ENCODE measurements around the gene NEK7.

DNA sequence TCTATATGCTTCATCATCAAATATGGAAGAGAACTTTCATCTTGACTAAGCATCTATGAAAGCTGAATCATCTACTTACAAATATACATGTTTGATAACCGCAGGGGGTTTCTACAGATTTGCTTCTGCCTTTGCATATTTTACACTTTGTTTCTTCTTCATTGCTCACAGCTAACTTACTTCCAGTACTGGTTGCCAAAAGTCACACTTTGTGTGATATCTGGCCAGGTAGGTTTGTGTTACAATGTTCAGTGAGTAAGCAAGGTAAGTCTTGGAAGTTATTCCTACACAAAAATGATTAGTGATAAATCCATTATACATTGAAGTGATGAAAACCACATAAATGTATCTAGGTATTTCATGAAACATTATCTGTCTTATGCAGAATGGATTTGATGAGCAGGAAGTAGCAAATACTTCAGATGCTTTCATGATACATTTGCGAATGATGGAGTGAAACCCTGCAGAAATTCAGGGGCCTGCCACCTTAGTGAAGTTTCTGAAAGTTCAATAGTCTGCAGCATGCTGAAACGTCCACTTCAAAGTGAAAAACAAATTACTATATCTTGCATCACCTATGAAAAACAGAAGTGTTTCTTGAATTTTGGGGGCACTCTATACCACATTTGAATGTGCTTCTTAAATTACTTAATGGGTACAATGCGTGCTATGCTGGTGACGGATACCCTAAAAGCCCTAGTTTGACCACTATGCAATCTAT lies 196.3 kb downstream of the NEK7 start:
- no peak for TF ChIP-seq EZH2phosphoT487 (IDR thresholded peaks at IDR 0.05; ENCODE audit: low read depth)
- TF ChIP-seq, protein P1, sequence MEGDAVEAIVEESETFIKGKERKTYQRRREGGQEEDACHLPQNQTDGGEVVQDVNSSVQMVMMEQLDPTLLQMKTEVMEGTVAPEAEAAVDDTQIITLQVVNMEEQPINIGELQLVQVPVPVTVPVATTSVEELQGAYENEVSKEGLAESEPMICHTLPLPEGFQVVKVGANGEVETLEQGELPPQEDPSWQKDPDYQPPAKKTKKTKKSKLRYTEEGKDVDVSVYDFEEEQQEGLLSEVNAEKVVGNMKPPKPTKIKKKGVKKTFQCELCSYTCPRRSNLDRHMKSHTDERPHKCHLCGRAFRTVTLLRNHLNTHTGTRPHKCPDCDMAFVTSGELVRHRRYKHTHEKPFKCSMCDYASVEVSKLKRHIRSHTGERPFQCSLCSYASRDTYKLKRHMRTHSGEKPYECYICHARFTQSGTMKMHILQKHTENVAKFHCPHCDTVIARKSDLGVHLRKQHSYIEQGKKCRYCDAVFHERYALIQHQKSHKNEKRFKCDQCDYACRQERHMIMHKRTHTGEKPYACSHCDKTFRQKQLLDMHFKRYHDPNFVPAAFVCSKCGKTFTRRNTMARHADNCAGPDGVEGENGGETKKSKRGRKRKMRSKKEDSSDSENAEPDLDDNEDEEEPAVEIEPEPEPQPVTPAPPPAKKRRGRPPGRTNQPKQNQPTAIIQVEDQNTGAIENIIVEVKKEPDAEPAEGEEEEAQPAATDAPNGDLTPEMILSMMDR (IDR thresholded peaks at IDR 0.05; ENCODE audit: low read depth, low read length) = no peak

Data from OCI-LY3 (cell line).